Stimulated activated CD4-positive, alpha-beta T cell treated with anti-CD3 and anti-CD28 coated beads, Interleukin-15, amount 100 ng/mL, for 48 hours (primary cell): ENCODE data around the gene CCDC12.

Experiments used
- DNase-seq, 2 donors: peaks; one replicate each; pipeline ENCODE4 v3.0.0-alpha.2; 2020; ENCODE audit warnings: low read depth in 2 of 2

The CCDC12 gene

GRCh38 chr3:46876313-46877300, 99.9 kb downstream of the CCDC12 start:
- no peak for DNase-seq

- DNase-seq, result no peak
These were observed 101.0 kb downstream of the CCDC12 start for GRCh38 chr3:46875560-46875959.

- no peak for DNase-seq
These were observed 102.1 kb downstream of the CCDC12 start for GRCh38 chr3:46874430-46874829.

- no peak for DNase-seq
These were observed 103.0 kb downstream of the CCDC12 start for GRCh38 chr3:46873521-46873920.
